Right kidney (tissue), 9 donors: Measurements from ENCODE around the gene RETREG3.
"Not testable (repeated sequence)": the region's sequence is repeated elsewhere in the genome, so short reads cannot be mapped to it uniquely, and the experiment has no call there.

ENCODE experiments used
- DNase-seq: peaks from one replicate; pipeline ENCODE4 v3.0.0-alpha.2; 2016
- long read RNA-seq, 8 donors: transcript quantifications; one replicate each; lab custom pipeline, GENCODE V29; 2026

The RETREG3 gene
- long read RNA-seq, donor 1, partial matches to known transcripts: 0 of 10 reads
- long read RNA-seq, donor 1, other reads (novel, unspliced or antisense): 5 of 10 reads
- long read RNA-seq, donor 2, partial matches to known transcripts: 88 of 103 reads
- long read RNA-seq, donor 2, other reads (novel, unspliced or antisense): 11 of 103 reads
- long read RNA-seq, donor 3, transcript RETREG3-201 (9 exons, 3,759 nt): major isoform, 7 of 8 reads
- long read RNA-seq, donor 3, partial matches to known transcripts: 0 of 8 reads
- long read RNA-seq, donor 3, other reads (novel, unspliced or antisense): 0 of 8 reads
- long read RNA-seq, donor 4, transcript RETREG3-201 (9 exons, 3,759 nt): major isoform, 9 of 110 reads
- long read RNA-seq, donor 4, partial matches to known transcripts: 86 of 110 reads
- long read RNA-seq, donor 4, other reads (novel, unspliced or antisense): 13 of 110 reads
- long read RNA-seq, donor 5, partial matches to known transcripts: 0 of 1 reads
- long read RNA-seq, donor 5, other reads (novel, unspliced or antisense): 0 of 1 reads
- long read RNA-seq, donor 6, transcript RETREG3-201 (9 exons, 3,759 nt): major isoform, 7 of 19 reads
- long read RNA-seq, donor 6, partial matches to known transcripts: 10 of 19 reads
- long read RNA-seq, donor 6, other reads (novel, unspliced or antisense): 0 of 19 reads
- long read RNA-seq, donor 7: 0 reads
- long read RNA-seq, donor 8, transcript RETREG3-201 (9 exons, 3,759 nt): major isoform, 7 of 138 reads
- long read RNA-seq, donor 8, partial matches to known transcripts: 79 of 138 reads
- long read RNA-seq, donor 8, other reads (novel, unspliced or antisense): 49 of 138 reads

- peak; percentile 99 for DNase-seq
Observed at GRCh38 chr17:42609182-42609813, at the start of gene RETREG3, which contains the start of gene TUBG1. RETREG3 (minus strand) TSS chr17:42609374; CDS start chr17:42609324, 50 bp downstream. TUBG1 (plus strand) TSS chr17:42609683; CDS start chr17:42609738, 55 bp downstream.

GRCh38 chr17:42657824-42658588 lies 48.8 kb upstream of the RETREG3 start:
- no peak for DNase-seq

GRCh38 chr17:42655528-42655927 lies 46.4 kb upstream of the RETREG3 start:
- DNase-seq: no peak

GRCh38 chr17:42653179-42654124 lies 44.3 kb upstream of the RETREG3 start:
- DNase-seq: peak; percentile 70

GRCh38 chr17:42651392-42651791 lies 42.2 kb upstream of the RETREG3 start:
- DNase-seq: no peak

- no peak for DNase-seq
Observed at GRCh38 chr17:42647778-42648177, 38.6 kb upstream of the RETREG3 start.

- DNase-seq: no peak
Observed at GRCh38 chr17:42642336-42642735, 33.2 kb upstream of the RETREG3 start.

- no peak for DNase-seq
Observed at GRCh38 chr17:42640121-42640520, 30.9 kb upstream of the RETREG3 start.

GRCh38 chr17:42639525-42640113 lies 30.4 kb upstream of the RETREG3 start:
- no peak for DNase-seq

GRCh38 chr17:42632949-42633444 lies 23.8 kb upstream of the RETREG3 start:
- DNase-seq: no peak

GRCh38 chr17:42629411-42630009 lies 20.3 kb upstream of the RETREG3 start:
- no peak for DNase-seq

- not testable (repeated sequence) for DNase-seq
Observed at GRCh38 chr17:42627032-42627764, 18.0 kb upstream of the RETREG3 start.

- DNase-seq: no peak
Observed at GRCh38 chr17:42623732-42624596, 14.8 kb upstream of the RETREG3 start.

GRCh38 chr17:42623271-42623670 lies 14.1 kb upstream of the RETREG3 start:
- DNase-seq: no peak

GRCh38 chr17:42621987-42622386 lies 12.8 kb upstream of the RETREG3 start:
- not testable (repeated sequence) for DNase-seq

GRCh38 chr17:42618442-42619150 lies 9.4 kb upstream of the RETREG3 start:
- DNase-seq: no peak

GRCh38 chr17:42617956-42618431 lies 8.8 kb upstream of the RETREG3 start:
- no peak for DNase-seq
